Measurements from ENCODE around the gene JSRP1.
"Not testable (repeated sequence)": the region's sequence is repeated elsewhere in the genome, so short reads cannot be mapped to it uniquely, and the experiment has no call there.

JSRP1 gene

GRCh38 chr19:2282062-2282861 lies 26.0 kb upstream of the JSRP1 start, which contains the start of gene PEAK3:
PEAK3 (minus strand) TSS chr19:2282175; CDS start chr19:2280931, 1,244 bp downstream.
- no peak for DNase-seq (ENCODE audit: low read depth in 2 of 2)

- DNase-seq (ENCODE audit: low read depth in 2 of 2), result not testable (repeated sequence)
These were observed 25.2 kb upstream of the JSRP1 start for GRCh38 chr19:2281265-2282061.

GRCh38 chr19:2280633-2281264 lies 24.5 kb upstream of the JSRP1 start:
- no peak for DNase-seq (ENCODE audit: low read depth in 2 of 2)

DNA sequence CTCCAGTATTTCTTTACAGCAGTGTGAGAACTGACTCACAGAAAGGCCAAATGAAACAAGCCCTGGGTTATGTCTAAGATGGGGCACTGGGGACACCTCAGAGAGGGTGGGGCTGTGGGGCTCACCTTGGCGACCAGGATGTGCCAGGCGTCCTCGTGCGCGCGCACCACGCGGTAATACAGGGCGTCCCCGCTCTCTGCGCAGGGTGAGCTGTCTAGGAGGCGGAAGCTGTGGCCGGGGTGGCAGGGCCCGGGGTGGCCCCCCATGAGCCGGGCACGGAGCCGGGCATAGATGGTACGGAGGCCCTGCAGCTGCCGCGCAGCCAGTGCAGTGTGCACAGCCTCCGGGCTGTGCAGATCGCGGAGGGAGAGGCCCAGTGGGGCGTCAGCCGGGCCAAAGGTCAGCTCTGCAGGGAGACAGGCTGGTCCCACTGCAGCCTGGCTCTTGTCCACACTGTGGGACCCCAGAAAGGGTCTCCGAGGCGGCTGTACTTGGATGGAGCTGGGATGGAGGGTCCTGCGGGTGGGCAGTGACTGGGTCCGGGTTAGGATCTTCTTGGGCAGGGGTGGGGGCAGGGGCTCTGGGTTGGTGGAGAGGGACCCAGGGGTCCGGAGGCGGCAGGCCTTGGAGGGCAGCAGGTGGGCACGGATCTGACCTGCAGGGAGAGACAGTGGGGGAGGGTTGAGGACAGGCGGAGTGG lies 22.4 kb upstream of the JSRP1 start:
- DNase-seq (ENCODE audit: low read depth in 2 of 2), result no peak

GRCh38 chr19:2277138-2277537 lies 20.9 kb upstream of the JSRP1 start:
- no peak for DNase-seq (ENCODE audit: low read depth in 2 of 2)

DNA sequence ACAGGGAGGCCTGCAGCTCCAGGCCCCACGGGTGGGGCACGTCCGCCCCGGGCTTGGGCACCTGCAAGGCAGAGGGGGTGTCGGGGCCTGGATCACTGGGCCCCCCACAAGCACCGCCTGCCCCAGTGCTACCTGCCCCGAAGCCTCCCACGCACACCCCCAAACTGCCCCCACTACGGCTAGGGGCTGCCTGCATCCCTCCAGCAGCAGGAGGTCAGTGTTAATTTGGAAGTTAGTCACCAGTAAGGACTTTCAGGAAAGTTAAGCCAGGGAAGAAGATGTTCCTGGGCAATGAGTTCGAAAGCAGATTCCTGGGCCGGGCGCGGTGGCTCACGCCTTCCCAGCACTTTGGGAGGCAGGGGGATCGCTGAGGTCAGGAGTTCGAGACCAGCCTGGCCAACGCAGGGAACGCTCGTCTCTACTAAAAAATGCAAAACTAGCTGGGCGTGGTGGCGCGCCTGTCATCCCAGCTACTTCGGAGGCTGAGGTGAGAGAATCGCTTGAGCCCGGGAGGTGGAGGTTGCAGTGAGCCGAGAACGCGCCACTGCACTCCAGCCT lies 20.3 kb upstream of the JSRP1 start:
- DNase-seq (ENCODE audit: low read depth in 2 of 2), result no peak

GRCh38 chr19:2275588-2276428 lies 19.6 kb upstream of the JSRP1 start:
- no peak for DNase-seq (ENCODE audit: low read depth in 2 of 2)

- DNase-seq (ENCODE audit: low read depth in 2 of 2), result no peak
These were observed 18.8 kb upstream of the JSRP1 start for GRCh38 chr19:2274931-2275535.

- no peak for DNase-seq (ENCODE audit: low read depth in 2 of 2)
These were observed 18.0 kb upstream of the JSRP1 start for GRCh38 chr19:2274185-2274711.

DNA sequence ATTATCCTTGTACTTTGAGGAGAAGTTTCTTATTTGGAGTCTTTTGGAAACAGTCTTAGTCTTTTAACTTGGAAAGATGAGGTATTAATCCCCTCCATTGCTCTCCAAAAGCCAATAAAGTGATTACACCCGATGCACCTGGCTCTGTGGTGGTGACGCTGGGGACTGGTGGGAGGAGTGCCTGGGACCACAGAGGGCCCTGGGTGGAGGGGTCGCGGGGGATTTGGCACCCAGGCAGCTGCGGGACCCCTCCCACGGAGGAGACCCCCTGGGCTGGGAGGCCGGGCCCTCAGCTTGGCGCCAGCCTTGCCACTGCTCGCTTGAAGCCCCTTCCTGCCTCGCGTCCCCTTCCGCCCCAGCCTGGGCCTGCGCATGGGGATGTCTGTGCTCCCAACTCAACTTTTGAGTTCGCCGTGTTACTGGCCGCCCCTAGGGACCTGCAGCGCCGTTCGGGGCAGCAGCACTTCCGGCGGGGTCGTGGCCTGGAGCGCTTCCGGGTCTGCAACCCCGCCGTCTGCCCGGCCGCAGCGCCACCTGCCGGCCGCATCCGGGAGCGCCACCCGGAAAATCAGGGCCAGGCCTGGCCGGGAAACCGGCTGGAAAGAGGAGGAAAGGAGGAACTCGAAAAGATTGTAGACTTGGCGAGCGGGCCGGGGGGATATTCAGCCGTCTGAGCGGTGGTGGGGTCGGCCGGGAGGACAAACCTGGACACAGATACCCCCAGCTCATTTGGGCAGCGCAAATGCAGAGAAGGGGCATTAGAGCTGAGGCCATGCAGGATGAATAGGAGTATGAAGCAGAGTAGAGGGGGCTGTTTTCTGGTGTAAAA lies 17.4 kb upstream of the JSRP1 start:
- DNase-seq (ENCODE audit: low read depth in 2 of 2), result peak; percentile 74 to 81

GRCh38 chr19:2271234-2272103 lies 15.3 kb upstream of the JSRP1 start:
- DNase-seq (ENCODE audit: low read depth in 2 of 2), result no peak

DNA sequence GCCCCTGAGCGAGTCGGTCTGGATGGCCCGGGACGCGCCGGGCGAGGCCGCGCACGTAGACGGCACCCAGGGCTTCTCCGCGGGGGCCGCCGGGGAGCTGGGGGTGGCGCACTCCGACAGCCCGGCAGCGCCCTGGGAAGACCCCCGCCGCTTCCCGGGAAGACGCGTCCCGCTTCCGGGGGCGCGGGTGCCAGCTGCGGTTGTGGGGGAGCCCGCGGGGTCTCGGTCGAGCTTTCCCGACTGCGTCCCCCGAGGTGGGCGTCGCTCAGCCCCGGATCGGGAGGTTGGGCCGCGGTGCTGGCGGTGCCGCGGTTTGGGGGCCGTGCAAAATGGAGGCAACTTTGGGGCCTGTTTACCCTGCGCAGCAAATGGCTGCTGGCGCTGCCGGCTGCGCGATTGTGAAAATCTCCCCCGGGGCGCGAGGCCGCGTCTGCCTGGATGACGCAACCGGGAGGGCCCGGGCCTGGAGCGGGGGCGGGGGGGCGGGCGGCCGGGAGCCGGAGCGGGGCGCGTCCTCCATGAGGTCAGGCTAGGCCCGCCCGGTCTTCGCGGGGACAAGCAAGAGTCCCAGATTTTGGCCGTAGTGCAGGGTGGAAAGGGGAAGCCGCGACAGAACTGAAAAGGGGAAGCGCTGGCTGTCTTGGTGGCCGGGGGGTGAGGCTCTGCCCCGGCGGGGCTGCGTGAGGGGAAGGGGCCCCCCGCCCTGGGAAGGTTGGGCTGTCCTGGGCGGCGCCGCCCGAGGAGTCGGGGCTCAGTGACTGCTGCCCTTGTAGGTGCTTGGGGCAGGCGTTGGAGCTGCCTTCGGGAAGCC lies 14.4 kb upstream of the JSRP1 start:
- peak; percentile 70 to 71 for DNase-seq (ENCODE audit: low read depth in 2 of 2)

GRCh38 chr19:2270157-2270422 lies 13.9 kb upstream of the JSRP1 start:
- no peak for DNase-seq (ENCODE audit: low read depth in 2 of 2)

- peak; percentile 98 for DNase-seq (ENCODE audit: low read depth in 2 of 2)
These were observed 13.3 kb upstream of the JSRP1 start for GRCh38 chr19:2269244-2270156.

GRCh38 chr19:2268861-2269243 lies 12.6 kb upstream of the JSRP1 start:
- DNase-seq (ENCODE audit: low read depth in 2 of 2), result no peak

DNA sequence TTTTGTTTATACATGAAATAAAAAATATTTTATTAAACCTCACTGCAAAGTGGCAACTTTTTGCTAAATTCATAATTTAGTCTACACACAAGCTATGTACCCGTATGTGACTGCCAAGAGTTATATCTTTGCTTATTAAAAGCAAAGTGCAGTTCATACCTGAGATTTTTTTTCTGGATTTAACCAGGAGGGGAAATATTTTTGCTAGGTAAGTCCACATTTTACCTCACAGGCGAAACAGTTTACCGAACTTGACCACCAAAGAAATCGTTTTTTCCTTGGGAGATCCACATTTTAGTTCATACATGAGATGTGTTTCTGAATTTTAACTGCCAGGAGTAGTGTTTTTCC lies 12.2 kb upstream of the JSRP1 start:
- DNase-seq (ENCODE audit: low read depth in 2 of 2), result no peak

Data from stimulated activated CD8-positive, alpha-beta memory T cell treated with anti-CD3 and anti-CD28 coated beads, Interleukin-15, amount 100 ng/mL, for 48 hours (primary cell).